ENCODE results near the gene ASIC4. TPM values are rescaled to one million over a fixed set of nuclear protein-coding genes. Genes with fewer than 3 reads are reported as not detected.

ASIC4 gene
- total RNA-seq, 1 experiment from 2014 or later = 0.45 TPM

- Histone ChIP-seq H3K27me3 (replicated peaks; ENCODE audit: insufficient read depth, low read depth, low read length, poor library complexity) (no peaks in the 10 kb centered on the region), H3K36me3 (ENCODE audit: insufficient read depth, low read length, poor library complexity, severe bottlenecking) (no peaks in the 10 kb centered on the region), H3K27ac (ENCODE audit: low read depth, low read length, poor library complexity, severe bottlenecking) (no peak overlapping the region), H3K4me3 (ENCODE audit: low read depth, low read length, poor library complexity, severe bottlenecking) (no peak overlapping the region), H3K4me1 (ENCODE audit: insufficient read depth, low read length, poor library complexity, severe bottlenecking) (peaks cover 29% of the 10 kb centered on the region), H3K9me3 (ENCODE audit: low read depth, low read length, poor library complexity, severe bottlenecking) (no peaks in the 10 kb centered on the region)
- BruUV-seq (replicated peaks) = no TSS peak
- CTCF ChIA-PET = interaction anchor here (0.8 to 6.8 kb wide), 11 partner anchors 9 to 34 kb away, joined by 3 to 101 read pairs (median 7); partner anchors contain the start of gene ASIC4
- POLR2A ChIA-PET (ENCODE audit: low non-redundant PET) = interaction anchor here (0.6 to 0.9 kb wide), 2 partner anchors 12 to 13 kb away, joined by 4 to 9 read pairs; no protein-coding TSS in a partner anchor
- TF ChIP-seq EZH2 (IDR thresholded peaks at IDR 0.05; ENCODE audit: borderline replicate concordance, low read depth, low read length, poor library complexity, severe bottlenecking) (no peak), CTCF (conservative IDR thresholded peaks at IDR 0.05; ENCODE audit: low read depth, low read length) (no peak)
- no peak for DNase-seq (ENCODE audit: low spot score)
- intact Hi-C loops (cut with micrococcal nuclease; ENCODE audit: unreplicated experiment) = no loop called here
These were observed 17.9 kb upstream of the ASIC4 start for GRCh38 chr2:219496247-219496824.

- Histone ChIP-seq H3K9me3 (ENCODE audit: low read depth, low read length, poor library complexity, severe bottlenecking) (no peaks in the 10 kb centered on the region), H3K27ac (ENCODE audit: low read depth, low read length, poor library complexity, severe bottlenecking) (no peak overlapping the region), H3K27me3 (replicated peaks; ENCODE audit: insufficient read depth, low read depth, low read length, poor library complexity) (no peaks in the 10 kb centered on the region), H3K4me3 (ENCODE audit: low read depth, low read length, poor library complexity, severe bottlenecking) (no peak overlapping the region), H3K4me1 (ENCODE audit: insufficient read depth, low read length, poor library complexity, severe bottlenecking) (peaks cover 26% of the 10 kb centered on the region), H3K36me3 (ENCODE audit: insufficient read depth, low read length, poor library complexity, severe bottlenecking) (no peaks in the 10 kb centered on the region)
- intact Hi-C loops (cut with micrococcal nuclease; ENCODE audit: unreplicated experiment) = no loop called here
- no TSS peak for BruUV-seq (replicated peaks)
- no peak for DNase-seq (ENCODE audit: low spot score)
- ChIA-PET POLR2A (ENCODE audit: low non-redundant PET) (no interaction called here), CTCF (interaction anchor here (0.8 to 6.8 kb wide), 3 partner anchors 13 to 34 kb away, joined by 3 to 101 read pairs (median 4); no protein-coding TSS in a partner anchor)
- TF ChIP-seq EZH2 (IDR thresholded peaks at IDR 0.05; ENCODE audit: borderline replicate concordance, low read depth, low read length, poor library complexity, severe bottlenecking) = no peak
- no peak for TF ChIP-seq CTCF (conservative IDR thresholded peaks at IDR 0.05; ENCODE audit: low read depth, low read length)
These were observed 17.3 kb upstream of the ASIC4 start for GRCh38 chr2:219496825-219497494.

GRCh38 chr2:219497495-219498279 is 16.6 kb upstream of the ASIC4 start:
- H3K36me3 ChIP-seq (ENCODE audit: insufficient read depth, low read length, poor library complexity, severe bottlenecking) = no peaks in the 10 kb centered on the region
- ChIA-PET POLR2A (ENCODE audit: low non-redundant PET) (no interaction called here), CTCF (interaction anchor here (0.5 to 6.8 kb wide), 4 partner anchors 12 to 44 kb away, joined by 3 to 101 read pairs (median 7); no protein-coding TSS in a partner anchor)
- peaks cover 26% of the 10 kb centered on the region for H3K4me1 ChIP-seq (ENCODE audit: insufficient read depth, low read length, poor library complexity, severe bottlenecking)
- TF ChIP-seq EZH2 (IDR thresholded peaks at IDR 0.05; ENCODE audit: borderline replicate concordance, low read depth, low read length, poor library complexity, severe bottlenecking) (no peak), CTCF (conservative IDR thresholded peaks at IDR 0.05; ENCODE audit: low read depth, low read length) (no peak)
- intact Hi-C loops (cut with micrococcal nuclease; ENCODE audit: unreplicated experiment) = no loop called here
- peak overlapping the region; percentile 57 for H3K4me3 ChIP-seq (ENCODE audit: low read depth, low read length, poor library complexity, severe bottlenecking)
- no peak for DNase-seq (ENCODE audit: low spot score)
- no peaks in the 10 kb centered on the region for H3K27me3 ChIP-seq (replicated peaks; ENCODE audit: insufficient read depth, low read depth, low read length, poor library complexity)
- H3K27ac ChIP-seq (ENCODE audit: low read depth, low read length, poor library complexity, severe bottlenecking) = peak overlapping the region; percentile 39
- H3K9me3 ChIP-seq (ENCODE audit: low read depth, low read length, poor library complexity, severe bottlenecking) = no peaks in the 10 kb centered on the region
- BruUV-seq (replicated peaks) = no TSS peak

All from A673 (cell line).